GM12874 (cell line): ENCODE data around the gene ERBB2.

Experiments used
- CTCF ChIP-seq: IDR thresholded peaks from 2 replicates; pipeline ENCODE4 v1.5.1; 2011; ENCODE audit warnings: low read depth, mild to moderate bottlenecking, control low read depth, low read length, moderate library complexity; ENCODE audit not compliant: insufficient read depth

The ERBB2 gene

DNA sequence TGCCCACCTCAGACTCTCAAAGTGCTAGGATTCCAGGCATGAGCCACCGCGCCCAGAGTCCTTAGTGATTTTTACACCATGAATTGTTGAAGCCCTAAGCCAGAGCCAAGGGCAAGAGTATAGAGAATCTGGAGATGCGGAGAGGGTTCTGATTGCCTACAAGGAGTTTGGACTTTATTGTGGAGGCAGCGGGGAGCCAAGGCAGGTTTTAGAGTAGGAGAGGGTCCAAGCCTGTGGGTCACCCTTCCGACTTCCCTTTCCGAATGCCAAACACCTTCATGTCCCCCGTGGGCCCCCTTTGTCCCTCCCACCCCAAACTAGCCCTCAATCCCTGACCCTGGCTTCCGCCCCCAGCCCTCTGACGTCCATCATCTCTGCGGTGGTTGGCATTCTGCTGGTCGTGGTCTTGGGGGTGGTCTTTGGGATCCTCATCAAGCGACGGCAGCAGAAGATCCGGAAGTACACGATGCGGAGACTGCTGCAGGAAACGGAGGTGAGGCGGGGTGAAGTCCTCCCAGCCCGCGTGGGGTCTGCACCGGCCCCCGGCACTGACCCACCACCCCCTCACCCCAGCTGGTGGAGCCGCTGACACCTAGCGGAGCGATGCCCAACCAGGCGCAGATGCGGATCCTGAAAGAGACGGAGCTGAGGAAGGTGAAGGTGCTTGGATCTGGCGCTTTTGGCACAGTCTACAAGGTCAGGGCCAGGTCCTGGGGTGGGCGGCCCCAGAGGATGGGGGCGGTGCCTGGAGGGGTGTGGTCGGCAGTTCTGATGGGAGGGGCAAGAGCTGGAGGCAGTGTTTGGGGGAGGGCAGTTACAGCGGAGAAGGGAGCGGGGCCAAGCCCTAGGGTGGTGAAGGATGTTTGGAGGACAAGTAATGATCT, 23.3 kb downstream of the ERBB2 start:
- no peak for TF ChIP-seq CTCF

GRCh38 chr17:39724731-39725130, 24.9 kb downstream of the ERBB2 start:
- TF ChIP-seq CTCF, result no peak

DNA sequence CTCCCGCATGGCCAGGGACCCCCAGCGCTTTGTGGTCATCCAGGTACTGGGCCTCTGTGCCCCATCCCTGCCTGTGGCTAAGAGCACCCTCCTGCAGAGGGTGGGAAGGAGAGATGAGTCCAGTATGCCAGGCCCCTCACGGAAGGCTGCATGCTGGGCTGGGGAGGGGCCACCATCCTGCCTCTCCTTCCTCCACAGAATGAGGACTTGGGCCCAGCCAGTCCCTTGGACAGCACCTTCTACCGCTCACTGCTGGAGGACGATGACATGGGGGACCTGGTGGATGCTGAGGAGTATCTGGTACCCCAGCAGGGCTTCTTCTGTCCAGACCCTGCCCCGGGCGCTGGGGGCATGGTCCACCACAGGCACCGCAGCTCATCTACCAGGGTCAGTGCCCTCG, 26.8 kb downstream of the ERBB2 start:
- no peak for TF ChIP-seq CTCF

DNA sequence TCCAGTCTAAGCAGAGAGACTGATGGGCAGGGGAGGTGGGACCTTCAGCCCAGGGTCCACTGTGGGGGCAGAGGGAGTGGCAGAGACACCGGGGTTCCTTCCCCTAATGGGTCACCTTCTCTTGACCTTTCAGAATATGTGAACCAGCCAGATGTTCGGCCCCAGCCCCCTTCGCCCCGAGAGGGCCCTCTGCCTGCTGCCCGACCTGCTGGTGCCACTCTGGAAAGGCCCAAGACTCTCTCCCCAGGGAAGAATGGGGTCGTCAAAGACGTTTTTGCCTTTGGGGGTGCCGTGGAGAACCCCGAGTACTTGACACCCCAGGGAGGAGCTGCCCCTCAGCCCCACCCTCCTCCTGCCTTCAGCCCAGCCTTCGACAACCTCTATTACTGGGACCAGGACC, 27.7 kb downstream of the ERBB2 start:
- no peak for TF ChIP-seq CTCF

GRCh38 chr17:39729280-39729851, 29.5 kb downstream of the ERBB2 start:
- no peak for TF ChIP-seq CTCF

- TF ChIP-seq CTCF, result peak; percentile 93
Measured at GRCh38 chr17:39730095-39730921, 30.4 kb downstream of the ERBB2 start, which contains the start of gene MIEN1. Gene MIEN1 (minus strand): TSS chr17:39730532. CDS start chr17:39730495, 37 bp downstream.

DNA sequence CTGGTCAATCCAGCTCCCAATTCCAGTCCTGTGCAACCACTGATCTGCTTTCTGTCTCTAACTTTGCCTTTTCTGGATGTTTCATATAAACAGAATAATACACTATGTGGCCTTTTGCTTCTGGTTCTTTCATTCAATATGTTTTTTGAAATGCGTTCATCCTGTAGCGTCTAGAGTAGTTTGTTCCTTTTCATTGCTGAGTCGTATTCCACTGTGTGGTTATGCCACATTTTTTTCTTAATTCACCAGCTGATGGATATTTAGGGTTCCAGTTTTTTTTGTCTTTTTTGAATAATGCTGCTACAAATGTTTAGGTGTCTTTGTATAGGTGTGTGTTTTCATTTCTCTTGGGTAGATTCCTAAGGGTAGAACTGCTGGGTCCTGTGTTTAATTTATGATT, 32.7 kb downstream of the ERBB2 start:
- TF ChIP-seq CTCF, result no peak
